ENCODE data around the gene NLRP11.

DNA sequence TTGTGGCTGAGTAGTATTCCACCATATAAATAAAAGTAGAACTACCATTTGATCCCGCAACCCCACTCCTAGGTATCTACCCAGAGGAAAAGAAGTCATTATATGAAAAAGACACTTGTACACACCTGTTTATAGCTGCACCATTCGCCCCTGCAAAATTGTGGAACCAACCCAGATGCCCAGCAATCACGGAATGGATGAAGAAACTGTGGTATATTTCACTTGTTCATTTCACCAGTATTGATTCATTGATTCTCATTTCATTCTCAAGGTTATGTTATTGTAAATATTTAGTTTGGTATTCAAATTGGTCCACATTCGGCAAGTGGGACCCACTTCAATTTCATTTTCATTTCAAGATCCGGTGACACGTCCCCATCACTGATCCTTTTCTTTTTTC lies 81.1 kb downstream of the NLRP11 start:
- TF ChIP-seq CTCF (IDR thresholded peaks at IDR 0.05) = no peak
- TF ChIP-seq POLR2A (IDR thresholded peaks at IDR 0.05) = no peak
